Fibroblast of skin of left biceps (primary cell): ENCODE data around the gene ALKBH4.
"Not testable (repeated sequence)": the region's sequence is repeated elsewhere in the genome, so short reads cannot be mapped to it uniquely, and the experiment has no call there.

Experiments
- DNase-seq, 2 experiments: peaks; one replicate each; pipeline ENCODE4 v3.0.0-alpha.2; 2013; ENCODE audit warnings: low read depth in 2 of 2

Gene ALKBH4, protein sequence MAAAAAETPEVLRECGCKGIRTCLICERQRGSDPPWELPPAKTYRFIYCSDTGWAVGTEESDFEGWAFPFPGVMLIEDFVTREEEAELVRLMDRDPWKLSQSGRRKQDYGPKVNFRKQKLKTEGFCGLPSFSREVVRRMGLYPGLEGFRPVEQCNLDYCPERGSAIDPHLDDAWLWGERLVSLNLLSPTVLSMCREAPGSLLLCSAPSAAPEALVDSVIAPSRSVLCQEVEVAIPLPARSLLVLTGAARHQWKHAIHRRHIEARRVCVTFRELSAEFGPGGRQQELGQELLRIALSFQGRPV

DNA sequence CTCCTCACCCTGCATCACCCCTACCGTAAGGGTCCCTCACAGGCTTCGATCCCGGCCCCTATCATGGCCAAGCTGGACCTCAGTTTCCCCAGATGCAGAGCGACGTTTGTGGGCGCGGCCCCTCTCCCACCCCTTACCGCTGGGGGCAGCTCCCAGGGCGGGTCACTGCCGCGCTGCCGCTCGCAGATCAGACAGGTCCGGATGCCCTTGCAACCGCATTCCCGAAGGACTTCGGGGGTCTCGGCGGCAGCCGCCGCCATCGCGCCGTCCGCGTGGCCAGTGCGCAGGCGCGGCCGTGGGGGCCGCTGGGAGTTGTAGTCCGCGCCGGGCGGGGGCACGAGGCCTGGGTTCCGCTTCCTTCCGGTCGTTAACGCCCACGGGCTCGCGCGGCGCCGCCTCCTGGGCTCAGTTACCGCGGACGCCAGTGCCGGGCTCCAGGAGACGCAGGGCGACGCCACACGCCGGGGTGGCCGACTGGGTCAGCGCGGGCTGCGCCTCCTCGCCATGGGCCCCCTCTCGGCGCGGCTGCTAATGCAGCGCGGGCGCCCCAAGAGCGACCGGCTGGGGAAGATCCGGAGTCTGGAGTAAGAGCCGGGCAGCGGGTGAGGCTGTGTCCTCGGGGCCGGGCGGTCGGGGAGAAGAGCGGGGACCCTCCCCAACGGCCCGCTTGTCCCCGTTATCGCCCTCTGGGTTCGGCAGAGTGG lies at the start of gene ALKBH4, which contains the start of gene LRWD1:
TSS of gene ALKBH4 (minus strand) at position 287 of the 704 bp plus-strand sequence. CDS start at position 260, 27 bp downstream.
TSS of gene LRWD1 (plus strand) at position 408 of the 704 bp plus-strand sequence. CDS start at position 505, 97 bp downstream.
- peak; percentile 67 to 70 for DNase-seq

DNA sequence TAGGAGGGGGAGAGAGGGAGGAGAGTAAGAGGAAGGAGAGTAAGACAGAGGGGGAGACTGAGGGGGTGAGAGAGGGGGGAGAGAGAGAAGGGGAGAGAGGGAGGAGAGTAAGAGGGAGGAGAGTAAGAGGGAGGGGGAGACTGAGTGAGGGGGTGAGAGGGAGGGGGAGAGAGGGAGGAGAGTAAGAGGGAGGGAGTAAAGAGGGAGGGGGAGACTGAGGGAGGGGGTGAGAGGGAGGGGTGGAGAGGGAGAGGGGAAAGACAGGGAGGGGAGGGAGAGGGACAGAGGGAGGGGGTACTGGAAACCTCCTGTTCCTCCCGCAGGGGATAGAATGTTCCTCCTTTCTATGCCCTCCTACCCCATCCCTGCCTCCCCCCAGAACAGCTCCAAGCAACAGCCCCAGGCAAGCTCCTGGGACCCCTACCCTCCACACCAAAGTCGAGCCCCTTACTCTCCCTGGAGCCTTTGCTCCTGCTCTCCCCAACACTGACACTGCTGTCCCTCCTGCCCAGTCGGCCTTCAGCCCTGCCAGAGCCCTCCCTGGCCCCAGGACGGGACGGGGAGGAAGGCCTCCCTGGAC lies 48.1 kb upstream of the ALKBH4 start:
- DNase-seq, result peak; percentile 80 to 87

DNA sequence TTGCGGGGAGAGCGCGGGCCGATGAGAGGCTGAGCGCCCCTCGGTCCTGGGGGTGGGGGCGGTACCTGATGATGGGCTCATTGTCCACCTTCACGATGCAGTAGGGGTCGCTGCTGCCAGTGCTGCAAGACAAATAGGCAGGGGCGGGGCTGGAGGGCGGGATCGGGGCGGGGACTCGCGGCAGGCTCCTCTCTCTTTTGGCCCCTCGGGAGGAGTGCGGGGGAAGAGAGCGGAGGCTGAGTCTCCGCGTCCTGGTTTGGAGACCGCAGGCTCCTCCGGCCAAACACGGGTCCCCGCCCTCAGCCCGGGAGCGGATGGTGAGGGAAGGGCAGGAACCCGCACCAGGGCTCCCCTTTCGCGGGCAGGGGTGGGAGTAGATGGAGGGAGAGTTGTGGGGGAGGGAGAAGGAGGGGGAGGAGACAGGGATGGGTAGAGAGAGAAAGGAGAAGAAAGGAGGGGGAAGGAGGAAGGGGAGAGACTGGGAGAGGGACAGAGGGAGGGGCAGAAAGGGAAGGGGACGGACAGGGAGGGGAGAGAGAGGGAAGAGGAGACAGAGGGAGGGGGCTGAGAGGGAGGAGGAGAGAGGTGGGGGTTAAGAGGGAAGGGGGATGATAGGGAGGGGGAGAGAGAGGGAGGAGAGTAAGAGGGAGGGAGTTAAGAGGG lies 47.3 kb upstream of the ALKBH4 start:
- not testable (repeated sequence) for DNase-seq

DNA sequence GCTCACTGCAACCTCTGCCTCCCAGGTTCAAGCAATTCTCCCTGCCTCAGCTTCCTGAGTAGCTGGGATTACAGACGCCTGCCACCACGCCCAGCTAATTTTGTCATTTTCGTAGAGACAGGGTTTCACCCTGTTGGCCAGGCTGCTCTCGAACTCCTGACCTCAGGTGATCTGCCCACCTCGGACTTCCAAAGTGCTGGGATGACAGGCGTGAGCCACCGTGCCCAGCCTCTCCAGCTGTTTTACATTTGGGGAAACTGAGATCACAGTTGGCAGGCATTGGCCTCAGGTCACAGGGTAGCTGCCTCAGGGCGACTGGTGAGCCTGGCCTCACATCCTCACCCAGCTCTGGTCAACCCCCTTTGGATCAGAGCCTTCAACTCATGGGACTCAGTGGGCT lies 45.9 kb upstream of the ALKBH4 start:
- DNase-seq, result not testable (repeated sequence)

DNA sequence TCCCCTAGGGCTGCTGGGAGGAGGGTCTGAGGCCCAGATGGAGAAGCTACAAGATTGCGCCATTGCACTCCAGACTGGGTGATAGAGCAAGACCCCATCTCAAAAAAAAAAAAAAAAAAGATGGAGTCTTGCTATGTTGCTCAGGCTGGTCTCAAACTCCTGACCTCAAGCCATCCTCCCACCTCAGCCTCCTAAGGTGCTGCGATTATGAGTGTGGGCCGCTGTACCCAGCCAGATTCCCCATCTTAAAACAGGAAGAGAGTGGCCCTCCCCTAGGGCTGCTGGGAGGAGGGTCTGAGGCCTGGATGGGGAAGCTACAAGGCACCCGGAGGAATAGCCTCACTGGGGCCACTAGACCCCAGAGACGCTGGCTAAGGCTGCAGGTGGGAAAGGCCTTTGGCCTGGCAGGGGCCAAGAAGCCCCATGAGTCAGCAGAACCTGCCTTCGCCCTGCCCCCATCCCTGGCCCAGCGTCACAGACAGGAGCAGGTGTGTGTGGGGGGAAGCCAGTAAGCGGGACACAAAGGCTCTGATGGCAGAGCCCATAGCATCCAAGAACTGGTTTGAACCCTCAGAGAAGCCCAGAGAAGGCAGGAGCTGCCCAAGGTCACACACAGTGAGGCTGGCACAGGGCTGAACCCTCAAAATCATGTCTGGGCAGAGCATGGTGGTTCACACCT lies 42.9 kb upstream of the ALKBH4 start:
- DNase-seq, result not testable (repeated sequence)

DNA sequence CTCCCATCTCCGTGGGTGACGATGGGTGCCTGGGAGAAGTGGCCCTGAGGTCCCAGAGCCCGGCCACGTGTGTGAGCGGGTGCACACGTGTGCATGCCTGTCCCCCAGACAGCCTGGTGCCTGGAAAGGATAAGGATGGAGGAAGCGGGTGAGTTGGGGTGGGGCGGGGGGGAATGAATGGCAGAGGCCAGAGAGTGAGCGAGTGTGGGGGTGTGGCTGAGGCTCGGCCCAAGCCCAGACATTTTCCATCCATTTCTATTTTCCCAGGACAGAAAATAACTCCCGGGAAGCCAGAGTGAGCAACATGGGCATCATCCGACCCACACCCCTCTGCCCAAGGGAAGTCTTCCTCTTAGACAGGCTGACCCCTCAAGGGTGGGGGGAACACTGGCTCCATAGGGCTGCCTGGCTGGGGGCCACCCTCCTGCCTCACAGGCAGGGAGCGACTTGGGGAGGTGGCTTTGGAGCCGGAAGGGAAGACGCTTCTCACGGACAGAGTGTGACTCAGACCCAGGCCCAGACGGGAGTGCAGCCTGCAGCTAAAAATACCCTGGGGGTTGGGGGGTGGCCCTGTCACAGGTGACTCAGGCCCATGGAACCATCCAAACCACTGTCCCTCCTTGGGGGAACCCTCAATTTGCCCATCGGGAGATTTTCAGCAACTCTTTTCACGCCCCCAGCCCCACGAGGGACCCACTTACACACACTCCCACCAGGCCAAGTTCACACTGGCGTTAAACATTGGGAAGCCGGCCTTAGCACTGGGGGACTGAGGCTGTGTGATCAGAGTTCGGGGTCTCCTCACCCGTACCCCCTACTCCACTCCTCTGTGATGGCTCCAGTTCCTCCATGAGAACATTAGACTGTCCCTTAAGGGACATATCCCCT lies 40.9 kb upstream of the ALKBH4 start:
- not testable (repeated sequence) for DNase-seq

DNA sequence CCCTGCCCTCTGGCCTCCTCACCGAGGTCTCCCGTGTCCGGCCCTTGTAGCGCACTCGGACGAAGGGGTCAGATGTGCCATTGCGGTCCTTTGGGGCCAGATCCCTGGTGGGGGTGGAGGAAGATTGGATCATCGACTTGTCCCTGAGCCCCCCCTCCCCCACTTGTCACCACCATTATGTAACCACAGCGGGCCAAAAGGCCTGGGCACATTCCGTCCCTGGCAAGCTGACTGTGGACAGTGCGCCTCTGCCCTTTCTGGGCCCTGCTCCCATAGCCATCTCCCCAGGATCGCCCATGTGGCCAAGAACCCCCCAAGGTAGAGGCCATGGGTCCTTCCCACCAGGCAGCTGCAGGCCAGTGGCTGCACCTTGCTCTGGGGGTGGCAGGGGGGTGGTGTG lies 38.5 kb upstream of the ALKBH4 start:
- not testable (repeated sequence) for DNase-seq

DNA sequence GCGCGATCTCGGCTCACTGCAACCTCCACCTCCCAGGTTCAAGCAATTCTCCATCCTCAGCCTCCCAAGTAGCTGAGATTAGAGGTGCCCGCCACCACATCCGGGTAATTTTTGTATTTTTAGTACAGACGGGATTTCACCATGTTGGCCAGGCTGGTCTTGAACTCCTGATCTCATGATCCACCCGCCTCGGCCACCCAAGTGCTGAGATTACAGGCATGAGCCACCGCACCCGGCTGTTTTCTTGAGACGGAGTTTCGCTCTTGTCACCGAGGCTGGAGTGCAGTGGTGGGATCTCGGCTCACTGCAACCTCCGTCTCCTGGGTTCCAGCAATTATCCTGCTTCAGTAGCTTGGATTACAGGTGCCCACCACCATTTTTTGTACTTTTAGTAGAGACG lies 33.7 kb upstream of the ALKBH4 start:
- DNase-seq, result not testable (repeated sequence)

DNA sequence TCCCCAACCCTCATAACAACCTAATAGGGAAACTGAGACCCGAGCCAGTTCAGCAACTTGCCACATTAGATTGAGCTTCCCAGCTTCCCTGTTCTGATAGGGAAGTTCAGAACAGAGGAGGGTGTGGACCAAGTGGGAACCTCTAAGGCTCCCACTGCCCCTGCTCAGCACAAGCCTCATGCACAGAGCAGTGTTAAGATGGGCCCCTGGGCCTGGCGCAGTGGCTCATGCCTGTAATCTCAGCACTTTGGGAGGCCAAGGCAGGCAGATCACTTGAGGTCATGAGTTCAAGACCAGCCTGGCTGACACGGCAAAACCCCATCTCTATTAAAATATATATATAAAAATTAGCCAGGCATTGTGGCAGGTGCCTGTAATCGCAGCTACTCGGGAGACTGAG lies 32.6 kb upstream of the ALKBH4 start:
- not testable (repeated sequence) for DNase-seq

DNA sequence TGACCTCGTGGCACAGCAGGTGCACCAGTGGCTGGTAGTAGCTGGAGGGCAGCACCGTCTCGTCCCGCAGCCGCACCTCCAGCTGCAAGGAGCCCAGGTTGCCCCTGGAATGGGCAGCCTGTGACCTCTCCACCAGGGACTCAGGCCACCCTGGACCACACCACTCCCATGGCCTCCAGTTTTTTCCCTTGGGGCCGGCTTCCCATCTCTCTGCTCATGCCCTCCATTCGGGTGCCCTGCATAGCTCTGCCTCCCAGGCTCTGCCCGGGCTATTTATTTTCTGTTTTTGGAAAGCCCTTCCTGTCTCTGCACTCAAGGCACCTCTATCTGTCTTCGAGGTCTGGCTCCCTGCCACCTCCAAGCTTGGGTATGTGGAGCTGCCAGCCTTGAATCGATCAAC lies 32.2 kb upstream of the ALKBH4 start:
- not testable (repeated sequence) for DNase-seq

DNA sequence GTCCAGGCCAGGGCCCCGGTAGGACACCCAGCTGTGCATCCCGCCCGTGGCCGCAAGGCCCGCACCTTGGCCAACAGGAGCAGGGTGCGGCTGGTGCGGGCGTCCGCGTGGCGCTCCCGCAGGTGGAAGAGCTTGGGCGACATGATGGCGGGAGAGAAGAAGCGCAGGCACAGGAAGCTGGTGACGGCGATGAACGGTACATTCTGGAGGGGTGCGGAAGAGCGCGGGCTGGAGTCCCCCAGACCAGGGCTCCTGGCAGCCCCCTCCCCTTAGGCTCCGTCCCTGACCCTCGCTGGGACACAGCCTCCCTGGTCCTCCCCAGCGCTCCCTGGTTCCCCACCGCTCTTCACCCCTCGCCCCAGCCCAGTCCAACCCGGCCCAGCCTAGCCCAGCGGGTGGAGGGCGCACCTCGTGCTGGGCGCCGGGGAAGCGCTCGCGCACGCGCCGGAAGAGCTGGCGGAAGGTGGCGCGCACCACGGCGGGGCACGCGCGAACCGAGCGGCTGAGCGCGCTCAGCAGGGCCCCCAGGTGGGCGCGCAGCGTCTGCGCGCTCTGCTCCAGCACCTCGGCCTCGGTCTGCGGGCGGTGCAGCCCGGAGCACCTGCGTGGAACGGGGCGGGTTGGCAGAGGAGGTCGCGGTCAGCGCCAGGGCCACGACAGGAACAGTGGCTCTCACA lies 29.9 kb upstream of the ALKBH4 start:
- not testable (repeated sequence) for DNase-seq

DNA sequence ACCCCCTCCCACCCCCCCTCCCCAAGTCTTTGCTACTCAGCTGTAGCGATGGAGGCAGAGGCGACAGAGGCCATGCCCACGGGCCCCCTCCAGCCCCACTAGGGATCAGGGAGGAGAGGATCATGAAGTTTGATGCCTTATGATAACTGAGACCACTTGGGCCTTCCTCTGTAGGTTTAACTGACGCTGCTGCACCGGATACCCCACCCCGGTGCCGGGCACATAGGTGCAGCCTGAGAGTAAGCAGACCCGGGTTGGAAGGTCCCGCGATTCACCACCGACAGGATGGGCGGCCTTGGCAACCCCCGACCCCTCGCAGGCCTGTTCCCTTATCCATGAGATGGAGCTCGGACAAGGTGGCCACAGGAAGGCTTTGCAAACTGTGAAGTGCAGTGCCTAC lies 29.4 kb upstream of the ALKBH4 start:
- DNase-seq, result not testable (repeated sequence)

DNA sequence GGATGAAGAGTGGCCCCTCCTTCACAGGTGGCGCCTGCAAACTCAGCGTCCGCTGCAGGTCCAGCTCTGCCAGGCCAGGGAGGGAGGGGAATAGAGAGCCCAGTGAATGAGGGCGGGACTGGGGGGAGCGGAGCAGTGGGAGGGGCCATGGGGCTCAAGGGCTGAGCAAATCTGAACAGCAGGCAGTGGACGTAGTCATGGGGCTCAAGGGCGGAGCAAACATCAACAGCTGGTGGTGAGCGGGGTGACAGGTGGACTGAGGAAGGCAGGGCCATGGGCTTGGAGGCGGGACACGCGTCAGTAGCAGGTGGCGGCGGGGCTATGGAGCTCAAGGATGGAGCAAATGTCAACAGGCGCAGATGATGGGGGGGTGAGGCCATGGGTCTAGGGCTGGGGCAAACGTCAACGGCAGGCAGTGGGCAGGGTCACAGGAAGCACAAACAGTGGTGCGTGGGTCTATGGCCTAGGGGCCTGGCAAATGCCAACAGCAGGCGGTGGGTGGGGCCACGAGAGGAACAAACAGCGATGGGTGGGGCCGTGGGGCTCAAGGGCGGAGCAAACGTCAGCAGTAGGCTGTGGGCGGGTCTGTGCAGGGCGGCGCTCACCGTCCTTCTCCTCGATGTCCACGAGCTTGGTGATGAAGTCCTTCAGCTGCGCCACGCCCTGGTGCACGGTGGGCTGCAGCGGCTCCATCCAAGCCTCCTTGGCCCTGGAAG lies 28.7 kb upstream of the ALKBH4 start:
- DNase-seq, result not testable (repeated sequence)

DNA sequence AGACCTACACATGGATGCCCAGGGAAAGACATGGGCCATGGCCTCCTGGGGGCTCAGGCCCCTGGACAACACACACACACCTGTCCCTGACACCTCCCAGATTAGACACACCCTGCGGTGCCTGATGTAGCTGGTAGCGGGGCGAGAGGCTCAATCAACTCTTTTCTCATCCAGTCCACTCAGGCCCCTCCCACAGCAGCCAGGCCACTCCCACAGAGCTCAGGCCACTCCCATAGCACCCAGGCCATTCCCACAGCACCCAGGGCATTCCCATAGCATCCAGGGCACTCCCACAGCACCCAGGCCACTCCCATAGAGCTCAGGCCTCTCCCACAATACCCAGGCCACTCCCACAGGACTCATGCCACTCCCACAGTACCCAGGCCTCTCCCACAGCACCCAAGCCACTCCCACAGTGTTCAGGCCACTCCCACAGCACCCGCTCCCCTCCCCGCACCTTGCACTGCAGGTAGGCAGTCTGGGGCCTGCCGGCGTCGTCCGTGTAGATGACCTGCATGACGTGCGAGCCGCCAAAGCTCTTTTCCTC lies 25.9 kb upstream of the ALKBH4 start:
- DNase-seq, result not testable (repeated sequence)

DNA sequence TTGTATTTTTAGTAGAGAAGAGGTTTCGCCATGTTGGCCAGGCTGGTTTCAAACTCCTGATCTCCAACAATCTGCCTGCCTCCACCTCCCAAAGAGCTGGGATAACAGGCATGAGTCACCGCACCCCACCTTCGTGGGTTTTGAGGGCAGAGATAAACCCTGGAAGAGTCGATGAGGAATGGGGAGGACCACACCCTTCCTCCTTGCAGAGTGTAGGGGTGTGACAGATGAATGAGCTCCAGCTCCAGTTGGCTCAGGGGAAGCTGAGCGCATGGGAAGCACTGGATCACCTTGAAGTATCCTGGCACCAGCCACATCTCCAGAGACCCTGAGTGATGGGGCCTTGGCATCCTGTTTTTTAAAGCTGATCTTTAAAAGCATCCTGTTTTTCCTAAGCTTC lies 19.7 kb upstream of the ALKBH4 start:
- not testable (repeated sequence) for DNase-seq

DNA sequence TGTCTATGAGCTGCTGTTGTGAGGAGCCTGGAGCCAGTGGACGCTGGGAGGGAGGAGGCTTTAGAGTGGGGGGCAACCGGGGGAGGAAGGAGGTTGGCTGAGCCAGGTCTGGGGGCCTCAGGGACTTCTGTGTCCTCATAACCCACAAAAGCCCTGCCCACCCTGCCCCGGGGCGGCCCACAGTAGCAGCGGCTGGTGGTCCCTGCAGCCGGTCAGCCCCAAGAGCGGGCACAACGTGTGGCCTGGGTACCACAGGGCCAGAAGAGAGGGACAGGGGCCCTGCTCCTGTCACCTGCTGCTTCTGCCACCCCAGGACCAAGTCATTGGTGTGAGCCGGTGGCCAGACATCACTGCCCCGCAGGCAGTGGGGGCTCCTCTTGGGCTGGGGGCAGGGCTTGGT lies 17.3 kb upstream of the ALKBH4 start:
- DNase-seq, result not testable (repeated sequence)

DNA sequence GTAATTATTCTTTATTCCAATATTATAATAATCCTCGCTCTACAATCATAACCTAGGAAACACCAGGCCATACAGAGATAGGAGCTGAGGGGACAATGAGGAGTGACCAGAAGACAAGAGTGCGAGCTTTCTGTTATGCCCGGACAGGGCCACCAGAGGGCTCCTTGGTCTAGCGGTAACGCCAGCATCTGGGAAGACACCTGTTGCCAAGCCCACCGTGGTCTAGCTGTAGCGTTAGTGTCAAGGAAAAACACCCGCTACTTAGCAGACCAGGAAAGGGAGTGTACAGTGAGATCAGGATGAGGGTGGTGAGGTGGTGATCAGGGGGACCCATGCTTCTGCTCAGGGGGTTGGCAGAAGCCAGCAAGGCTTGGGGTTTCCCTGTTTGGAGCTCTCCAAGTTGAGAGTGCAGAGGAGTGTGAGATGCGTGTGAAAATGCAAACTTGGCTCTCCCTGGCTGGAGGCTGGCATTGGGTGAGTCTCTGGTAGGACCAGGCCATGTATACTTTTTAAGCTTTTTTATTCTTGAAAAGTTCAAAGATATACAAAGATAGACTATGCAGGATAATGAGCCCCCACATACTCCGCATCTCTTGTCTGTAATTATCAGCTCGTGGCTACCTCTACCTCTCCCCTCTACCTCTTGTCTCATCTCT lies 15.4 kb upstream of the ALKBH4 start:
- not testable (repeated sequence) for DNase-seq

DNA sequence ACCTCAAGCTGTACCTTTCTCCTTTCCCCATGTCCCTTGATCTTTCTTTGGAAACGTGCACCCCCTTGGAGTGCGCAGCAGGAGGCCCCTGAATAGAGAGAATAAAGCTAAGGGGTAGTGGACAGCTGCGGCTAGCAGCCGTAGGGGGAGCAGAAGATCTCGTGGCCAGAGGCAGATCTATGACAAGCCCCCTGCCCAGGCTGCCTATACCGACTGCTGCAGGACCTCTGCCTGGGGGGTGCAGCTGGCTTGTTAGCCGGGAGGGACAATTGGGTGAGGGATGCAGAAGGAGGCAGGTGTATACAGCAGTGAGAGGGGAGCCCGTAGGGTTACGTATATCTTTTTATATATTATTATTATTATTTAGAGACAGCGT lies 14.5 kb upstream of the ALKBH4 start:
- not testable (repeated sequence) for DNase-seq
